ENCODE data around the gene IL10RB.

- TF ChIP-seq CTCF (IDR thresholded peaks at IDR 0.05; ENCODE audit: borderline replicate concordance, extremely low read depth, low read length, poor library complexity, severe bottlenecking) (no peak), EZH2 (IDR thresholded peaks at IDR 0.05; ENCODE audit: borderline replicate concordance, low read depth, low read length, severe bottlenecking) (no peak)
Observed at GRCh38 chr21:33314111-33314510, 47.9 kb downstream of the IL10RB start.

All from DND-41 (cell line).